ENCODE measurements around the gene ZNF273.
"Not testable (repeated sequence)": the region's sequence is repeated elsewhere in the genome, so short reads cannot be mapped to it uniquely, and the experiment has no call there.

ZNF273 gene

DNA sequence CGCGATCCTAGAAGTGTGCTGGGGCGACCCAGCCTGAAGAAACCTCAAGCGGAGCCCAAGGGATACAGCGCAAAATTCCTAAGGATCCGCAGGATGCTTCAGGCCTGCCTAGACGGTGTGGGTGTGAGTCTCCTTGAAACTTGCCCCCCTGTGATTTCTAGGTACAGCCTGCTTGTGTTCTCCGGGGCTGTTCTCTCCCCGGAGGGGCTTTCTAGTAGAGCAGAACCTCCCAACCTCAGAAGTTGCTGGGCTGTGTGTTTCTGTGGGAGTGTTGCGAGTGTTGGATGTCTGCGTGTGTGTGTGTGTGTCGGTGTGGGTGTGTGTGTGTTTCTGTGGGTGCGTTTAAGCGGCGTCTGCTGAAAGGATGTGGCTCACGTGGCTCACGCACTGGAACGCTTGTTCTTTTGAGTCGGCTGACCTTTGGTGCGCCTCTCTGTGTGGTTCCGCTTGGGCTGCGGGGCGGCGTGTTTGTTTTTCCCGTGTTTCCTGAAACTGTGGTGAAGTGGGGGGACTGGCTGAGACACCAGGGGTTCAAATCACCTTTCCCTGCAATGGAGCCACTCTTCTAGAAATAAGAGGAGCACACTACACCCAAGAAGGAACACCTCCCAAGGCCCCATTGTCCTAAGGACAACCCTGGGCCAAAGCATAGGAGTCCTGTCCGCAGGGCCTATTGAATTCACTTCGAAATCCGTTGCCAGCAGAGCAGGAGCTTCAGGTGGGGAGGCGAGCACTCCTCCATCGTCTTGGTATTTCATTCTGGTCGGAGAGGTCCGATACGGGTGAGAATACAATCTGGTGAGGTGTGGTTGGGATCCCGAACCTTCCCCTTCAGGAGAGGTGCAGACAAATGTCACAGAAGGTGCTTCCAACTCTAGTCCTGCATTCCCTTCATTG, 25.1 kb upstream of the ZNF273 start:
- no peak for FAIRE-seq

DNA sequence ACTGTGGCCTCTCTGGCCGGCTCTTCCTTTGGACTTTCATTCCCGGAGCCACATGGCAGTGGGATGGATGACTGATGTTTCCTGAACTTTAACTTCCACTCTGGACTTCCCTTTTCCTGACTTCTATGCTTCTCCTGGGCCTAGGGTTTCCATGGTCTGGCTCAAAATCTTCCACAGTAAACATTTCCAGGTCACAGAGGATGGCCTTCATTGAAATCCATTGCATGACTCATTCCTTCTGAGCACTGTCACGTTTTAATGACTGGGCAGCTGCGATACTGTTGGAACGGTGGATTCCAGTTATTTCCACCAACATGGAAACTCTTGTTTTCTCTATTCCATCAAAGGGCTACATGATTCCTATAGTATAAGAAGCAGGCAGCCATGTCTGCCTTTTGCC, 24.4 kb upstream of the ZNF273 start:
- FAIRE-seq: no peak

DNA sequence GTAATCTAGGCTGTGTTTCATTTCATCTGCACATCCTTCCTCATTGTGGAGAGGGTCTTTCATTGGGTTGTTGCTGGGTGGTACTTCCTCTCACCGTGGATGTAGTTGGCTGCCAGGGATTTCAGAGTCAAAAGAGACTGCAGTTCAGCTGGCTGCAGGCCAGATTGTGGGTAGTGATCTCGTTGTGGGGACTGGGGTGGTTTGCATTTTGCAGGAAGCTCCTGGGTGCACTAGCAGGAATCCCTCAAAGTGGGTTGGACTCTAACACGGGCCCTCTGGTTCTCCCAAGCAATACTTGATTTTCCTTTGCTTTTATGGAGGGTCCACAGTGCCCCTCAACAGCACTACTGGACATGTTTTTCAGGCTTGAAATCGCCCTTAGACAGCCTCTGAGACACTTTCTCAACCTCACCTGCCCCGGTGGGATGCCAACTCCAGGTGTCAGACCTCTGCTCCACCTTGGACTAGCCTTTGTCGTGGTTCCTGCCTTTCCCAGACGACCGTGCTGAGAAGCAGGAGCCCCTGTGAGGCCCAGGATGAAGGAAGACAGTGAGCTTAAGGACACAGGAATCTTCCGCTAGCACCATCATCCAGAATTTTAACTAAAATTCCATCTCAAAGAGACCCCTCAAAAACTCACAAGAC, 23.9 kb upstream of the ZNF273 start:
- no peak for FAIRE-seq

DNA sequence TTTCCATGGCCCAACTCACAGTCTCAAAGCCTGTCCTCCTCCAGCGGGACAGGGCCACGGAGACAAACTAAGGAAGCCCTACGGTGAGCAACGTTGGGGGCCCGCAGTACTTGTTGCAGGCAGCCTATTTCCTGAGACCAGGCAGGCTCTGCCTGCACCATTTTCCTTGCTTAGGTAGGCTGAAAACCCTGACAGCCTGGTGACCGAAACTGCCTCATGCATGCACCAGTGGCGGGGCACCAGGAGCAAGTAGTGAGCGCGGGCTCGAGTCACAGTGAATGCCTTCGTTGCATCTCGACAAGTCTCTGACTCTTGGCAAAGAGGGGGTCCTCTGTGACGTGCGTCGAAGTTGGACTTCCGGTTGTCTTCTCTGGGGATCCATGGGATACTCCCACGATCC, 23.3 kb upstream of the ZNF273 start:
- FAIRE-seq: no peak

DNA sequence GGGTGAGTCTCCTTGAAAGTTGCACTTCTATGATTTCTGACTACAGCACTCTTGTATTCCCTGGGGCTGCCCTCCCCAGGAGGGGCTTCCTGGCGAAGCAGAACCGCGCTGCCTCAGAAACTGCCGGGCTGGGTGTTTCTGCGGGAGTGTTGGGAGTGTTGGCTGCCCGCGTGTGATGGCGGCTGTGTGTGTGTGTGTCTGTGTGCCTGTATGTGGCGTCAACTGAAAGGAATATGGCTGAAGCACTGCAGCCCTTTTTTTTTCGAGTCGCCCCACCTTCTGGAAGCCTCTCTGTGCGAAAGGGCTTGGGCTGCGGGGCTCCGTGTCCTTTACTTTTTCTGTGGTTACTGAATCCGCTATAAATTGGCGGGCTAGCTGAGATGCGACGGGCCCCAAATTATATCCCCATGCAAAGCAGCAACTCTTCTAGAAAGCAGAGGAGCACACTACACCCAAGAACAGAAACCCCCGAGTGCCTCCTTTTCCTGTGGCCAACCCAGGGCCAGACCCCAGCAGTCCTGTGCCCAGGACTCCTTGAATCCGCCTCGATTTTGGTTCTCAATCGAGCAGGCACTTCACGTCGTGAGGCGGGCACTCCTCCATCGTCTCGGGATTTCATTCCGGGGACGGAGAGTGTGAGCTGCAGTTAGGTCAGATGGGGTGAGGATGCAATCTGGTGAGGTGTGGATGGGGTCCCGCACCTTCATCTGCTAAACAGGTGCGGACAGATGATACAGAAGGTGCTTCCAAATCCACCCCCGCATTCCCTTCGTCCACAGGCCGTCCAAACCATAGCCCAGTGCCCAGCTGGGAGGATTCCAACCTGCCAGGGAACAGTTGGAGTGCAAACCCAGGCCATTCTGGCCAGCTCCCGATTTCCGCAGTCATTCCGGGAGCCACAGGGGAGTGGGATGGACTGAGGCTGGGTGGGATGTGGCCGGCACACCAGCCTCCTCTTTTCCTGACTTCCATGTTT, 22.5 kb upstream of the ZNF273 start:
- FAIRE-seq: no peak

DNA sequence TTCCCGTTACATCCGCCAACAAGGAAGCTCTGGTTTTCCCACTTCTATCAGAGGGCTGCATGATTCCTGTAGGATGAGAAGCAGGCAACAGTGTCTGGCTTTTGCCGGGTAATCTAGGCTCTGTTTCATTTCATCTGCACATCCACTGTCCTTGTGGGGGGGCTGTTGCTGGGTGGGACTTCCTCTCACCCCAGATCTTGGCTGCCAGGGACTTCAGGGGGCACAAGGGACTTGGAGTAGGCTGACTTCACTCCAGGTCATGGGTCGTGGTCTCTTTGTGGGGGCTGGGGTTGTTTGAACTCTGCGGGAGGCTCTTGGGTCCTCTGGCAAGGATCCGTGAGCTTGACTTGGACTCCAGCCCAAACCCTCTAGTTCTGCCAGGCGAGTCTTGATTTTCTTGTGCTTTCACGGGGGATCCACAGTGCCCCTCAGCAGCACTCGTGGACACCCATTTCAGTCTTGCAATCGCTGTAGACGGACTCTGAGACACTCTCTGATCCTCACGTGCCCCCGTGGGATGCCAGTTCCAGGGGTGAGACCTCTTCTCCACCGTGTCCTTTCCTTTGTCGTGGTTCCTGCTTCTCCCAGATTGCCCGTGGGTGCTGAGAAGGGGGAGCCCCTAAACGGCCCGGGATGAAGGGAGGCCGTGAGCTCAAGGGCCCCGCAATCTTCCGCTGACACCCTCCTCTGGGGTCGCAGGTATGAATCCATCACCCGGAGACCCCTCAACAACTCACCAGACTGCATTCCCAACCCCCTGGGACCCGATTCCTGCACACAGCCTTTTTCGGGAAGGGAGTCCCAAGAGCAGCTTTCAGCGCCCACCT, 21.4 kb upstream of the ZNF273 start:
- no peak for FAIRE-seq

DNA sequence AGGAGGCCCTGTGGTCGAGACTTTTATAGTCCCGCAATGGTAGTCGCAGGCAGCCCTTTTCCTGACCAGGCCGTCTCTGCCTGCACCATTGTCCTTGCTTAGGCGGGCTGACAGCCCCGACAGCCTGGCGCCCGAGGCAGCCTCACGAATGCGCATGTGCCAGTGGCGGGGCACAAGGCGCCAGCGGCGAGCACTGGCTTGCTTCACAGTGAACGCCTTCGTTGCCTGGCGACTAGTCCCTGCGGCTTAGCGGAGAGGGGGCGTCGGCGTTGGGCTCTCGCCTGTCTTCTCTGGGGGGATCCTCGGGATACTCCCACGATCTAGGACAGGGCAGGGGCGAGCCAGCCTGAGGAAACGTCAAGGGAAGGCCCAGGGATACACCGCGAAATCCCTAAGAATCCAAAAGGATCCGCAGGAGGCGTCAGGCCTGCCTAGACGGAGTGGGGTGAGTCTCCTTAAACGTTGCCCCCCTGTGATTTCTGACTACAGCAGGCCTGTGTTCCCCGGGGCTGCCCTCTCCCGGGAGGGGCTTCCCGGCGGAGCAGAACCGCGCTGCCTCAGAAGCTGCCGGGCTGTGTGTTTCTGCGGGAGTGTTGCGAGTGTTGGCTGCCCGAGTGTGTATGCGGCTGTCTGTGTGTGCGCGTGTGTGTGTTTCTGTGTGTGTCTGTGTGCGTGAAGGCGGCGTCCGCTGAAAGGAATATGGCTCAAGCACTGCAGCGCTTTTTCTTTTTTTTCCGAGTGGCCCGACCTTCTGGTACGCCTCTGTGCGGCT, 20.5 kb upstream of the ZNF273 start:
- FAIRE-seq: no peak

DNA sequence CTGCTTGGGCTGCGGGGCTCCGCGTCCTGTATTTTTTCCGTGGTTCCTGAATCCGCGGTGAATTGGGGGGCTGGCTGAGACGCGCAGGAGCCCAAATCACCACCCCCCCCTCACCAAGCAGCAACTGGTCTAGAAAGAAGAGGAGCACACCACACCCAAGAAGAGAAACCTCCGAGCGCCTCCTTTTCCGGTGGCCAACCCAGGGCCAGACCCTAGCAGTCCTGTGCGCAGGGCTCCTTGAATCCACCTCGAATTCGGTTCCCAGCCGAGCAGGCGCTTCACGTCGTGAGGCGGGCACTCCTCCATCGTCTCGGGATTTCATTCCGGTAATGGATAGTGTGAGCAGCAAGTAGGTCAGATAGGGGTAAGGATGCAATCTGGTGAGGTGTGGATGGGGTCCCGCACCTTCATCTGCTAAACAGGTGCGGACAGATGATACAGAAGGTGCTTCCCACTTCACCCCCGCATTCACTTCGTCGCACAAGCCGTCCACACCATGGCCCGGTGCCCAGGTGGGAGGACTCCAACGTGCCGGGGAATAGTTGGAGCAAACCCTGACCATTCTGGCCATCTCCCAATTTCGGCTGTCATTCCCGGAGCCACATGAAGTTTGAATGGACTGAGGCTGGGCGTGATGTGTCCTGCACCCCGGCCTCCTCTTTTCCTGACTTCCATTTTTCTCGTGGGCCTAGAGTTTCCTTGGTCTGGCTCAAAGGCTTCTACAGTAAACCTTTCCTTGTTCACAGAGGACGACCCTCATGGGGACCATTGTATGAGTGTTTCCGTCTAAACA, 19.8 kb upstream of the ZNF273 start:
- no peak for FAIRE-seq

DNA sequence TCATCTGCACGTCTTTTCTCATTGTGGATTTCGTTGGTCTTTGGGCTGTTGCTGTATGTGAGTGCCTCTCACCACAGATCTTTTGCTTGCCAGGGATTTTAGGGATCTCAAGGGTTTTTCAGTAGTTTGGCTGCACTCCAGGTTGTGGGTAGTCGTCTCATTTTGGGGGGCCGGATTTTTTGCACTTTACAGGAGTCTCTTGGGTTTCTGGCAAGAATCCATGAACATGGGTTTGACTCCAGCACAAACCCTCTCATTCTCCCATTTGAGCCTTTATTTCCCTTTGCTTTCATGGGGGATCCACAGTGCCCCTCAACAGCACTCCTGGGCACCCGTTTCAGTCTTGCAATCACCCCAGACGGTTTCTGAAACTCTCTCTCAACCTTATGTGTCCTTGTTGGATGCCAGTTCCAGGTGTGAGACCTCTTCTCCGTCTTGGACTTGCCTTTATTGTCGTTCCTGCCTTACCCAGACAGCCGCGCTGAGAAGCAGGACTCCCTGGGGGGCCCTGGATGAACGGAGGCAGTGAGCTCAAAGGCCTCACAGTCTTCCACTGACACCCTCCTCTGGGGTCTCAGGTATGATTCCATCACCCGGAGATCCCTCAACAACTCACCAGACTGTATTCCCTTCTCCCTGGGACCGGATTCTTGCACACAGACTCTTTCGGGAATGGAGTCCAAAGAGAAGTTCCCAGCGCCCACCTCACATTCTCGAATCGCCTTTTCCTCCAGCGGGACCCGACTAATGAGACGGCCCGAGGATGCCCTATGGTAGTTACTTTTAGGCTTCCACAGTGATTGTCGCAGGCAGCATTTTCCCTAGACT, 18.8 kb upstream of the ZNF273 start:
- no peak for FAIRE-seq

DNA sequence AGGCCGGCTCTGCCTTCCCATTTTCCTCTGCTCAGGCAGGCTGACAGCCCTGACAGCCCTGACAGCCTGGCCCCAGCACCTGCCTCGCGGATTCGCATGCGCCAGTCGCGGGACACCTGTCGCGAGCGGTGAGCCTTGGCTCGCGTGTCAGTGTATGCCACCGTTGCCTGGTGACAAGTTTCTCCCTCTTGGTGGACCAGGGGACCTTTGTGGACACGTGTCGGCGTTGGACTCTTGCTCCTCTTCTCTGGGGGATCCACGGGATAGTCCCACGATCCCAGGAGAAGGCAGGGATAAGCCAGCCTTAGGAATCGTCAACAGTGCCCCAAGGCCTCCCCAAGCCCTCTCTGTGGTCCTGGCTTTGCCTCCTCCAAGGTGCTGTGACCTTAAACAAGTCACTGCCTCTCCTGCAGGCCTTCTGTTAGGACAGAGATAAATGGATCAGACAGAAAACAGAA, 18.1 kb upstream of the ZNF273 start:
- FAIRE-seq: no peak

DNA sequence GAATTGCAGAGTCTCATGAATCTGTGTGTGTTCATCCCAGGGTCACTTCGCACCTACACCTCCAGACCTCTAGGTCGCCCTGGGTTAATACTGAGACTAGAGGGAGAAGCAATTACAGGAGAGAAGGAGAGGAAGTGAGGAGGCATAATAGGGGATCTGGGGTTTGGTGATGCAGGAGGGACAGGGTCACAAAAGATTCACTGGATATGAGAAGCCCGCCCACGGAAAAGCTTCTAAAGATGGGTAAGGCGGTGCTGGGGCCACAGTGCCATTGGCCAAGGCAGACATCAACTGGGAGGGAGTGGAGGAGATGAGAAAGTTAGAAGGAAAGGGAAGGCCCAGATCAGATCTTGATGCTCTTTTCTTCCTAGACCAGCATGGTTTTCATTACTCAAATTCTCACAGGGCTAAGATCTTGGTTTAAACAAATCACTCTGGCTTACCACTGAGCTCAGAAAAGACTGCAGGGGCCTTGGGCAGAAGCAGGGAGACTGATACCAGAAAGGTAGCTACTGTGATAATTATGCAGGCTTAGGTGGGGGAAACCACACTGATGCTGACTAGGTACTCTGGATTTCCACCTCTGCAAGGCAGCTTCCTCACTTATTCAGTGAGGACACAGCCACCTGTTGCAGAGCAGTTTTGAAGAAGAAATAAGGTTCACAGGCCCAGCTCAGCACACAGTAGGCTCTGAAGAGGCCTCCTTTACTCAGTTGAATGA, 17.4 kb upstream of the ZNF273 start:
- no peak for FAIRE-seq

DNA sequence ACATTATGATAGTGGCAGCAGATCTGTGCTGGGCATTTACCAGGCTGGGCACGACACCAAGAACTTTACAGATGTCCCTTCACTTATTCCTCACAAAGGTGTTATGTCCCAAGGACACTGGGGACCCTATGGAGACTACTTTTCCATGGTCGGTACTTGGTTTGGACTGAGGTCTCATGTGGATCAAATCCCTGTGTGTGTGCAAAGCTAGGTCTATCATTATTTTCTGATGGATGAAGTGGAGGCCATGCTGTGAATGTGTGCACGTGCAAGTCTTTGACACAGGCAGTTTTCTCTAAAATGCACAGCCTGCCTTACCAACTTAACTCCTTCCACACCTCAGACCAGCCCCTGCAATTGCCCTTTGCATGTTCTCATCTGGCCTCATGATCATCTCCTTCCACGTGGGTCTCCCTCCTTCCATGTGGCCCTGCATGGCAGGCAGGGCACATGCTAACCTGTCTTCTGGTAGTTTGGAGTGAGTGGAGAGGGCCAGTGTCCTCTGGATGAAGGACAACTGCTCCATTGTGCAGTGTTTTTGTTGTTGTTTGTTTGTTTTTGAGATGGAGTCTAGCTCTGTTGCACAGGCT, 16.0 kb upstream of the ZNF273 start:
- FAIRE-seq: no peak

DNA sequence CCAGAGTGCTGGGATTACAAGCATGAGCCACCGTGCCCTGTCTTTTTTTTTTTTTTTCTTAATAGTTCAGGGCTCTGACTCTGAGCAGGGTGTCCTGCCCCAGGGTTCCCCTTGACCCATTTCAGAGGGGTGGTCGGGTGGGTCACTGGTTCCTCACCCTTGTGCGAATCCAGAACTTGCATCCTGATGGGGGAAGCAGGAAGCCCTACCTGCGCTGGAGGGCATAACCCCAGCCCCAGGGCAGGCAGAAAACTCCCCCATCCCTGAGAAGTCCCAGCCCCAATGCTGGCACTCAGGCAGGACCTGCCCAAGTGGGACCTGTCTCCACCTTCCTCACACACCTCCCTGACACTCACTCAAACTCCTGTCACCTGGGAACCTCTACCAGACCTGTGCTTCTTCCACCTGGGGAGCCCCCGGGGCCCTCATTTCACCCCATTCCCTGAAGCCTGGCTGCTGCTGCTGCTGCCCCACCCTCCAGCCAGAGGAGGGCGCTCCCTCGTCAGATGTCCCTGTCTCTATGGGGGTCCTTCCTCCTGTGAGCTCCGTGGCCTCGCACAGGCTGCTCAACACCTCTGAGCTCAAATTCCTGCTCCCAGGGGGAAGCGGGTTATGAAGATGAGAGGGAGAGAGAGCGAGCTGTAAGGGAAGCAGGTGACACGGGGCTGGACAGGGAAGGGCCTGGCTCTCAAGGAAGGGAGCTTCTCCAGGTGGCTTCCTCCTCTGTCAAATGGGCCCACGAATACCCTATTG, 15.1 kb upstream of the ZNF273 start:
- no peak for FAIRE-seq

DNA sequence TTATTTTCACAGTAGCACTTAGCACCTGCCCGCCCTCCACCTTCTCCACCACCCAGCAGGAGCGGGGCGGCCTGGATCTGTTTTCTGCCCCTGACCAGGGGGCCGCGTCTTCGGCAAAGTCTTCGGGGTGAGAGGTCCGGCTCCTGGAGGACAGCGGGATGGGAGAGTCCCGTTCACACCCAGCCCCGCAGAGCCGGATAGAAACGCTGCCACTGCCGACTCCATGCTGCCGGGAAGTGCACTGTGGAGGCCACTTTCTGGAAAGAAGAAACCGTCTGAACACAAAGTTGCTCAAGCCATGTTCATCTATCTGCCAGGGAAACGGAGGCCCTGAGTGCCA, 14.5 kb upstream of the ZNF273 start:
- FAIRE-seq: no peak

DNA sequence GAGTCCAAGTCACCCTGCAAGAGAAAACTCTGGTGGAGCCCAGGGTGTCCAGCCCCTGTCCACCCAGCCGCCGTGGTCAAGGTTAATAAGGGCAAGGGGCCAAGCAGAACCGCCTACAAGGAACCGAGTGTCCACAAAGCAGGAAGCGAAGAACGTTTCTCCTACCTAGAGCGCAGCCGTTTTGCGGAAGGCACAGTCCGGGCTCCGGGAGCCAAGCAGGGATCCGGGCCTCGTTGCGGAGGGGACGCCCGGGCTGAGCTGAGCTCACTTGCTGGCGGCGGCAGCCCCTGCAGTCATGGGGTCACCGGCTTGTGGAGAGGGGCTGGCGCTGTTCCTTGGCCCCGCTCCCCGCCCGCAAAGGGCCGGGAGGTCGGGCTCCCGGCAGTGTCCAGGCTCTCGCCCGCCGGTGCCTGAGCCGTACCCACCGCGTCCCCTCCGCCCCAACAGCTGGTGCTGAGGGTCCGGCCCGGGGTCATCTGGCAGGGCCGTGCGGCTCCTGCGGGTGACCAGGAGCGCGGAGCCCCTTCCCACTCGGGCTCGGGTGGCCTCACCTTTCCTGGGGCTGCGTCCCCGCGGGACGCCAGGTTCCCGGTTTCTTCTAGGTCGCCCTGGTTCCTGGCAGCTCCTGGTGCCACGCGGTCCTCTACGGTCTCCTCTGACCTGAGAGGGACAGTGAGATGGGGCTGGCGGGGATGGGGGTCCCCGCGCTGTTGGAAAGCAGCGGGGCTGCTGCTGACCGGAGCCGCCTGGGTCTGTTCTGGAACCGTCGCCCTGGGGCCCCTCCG, 14.0 kb upstream of the ZNF273 start:
- FAIRE-seq: no peak

DNA sequence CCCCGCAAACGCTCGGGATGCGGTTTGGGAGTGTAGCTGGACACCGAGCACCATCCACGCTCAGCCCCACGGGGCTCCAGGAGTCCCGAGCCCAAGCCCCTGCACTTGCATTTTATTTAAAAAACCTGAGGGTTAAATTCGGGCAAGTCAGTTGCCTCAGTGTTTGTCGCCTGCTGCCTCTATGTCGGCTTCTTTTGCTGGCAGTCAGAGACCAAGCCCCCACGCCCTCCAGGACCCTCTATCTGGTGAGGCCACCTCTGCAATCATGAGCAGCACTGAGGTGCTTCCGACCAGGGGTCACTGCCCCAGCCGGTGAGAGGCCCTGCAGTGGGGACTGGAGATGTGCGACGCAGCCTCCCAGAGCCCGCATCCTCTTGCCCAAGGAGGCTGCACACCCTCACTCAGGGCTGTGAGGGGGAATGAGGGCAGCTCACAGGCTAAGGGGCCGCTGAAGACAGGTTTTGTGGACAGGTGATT, 13.3 kb upstream of the ZNF273 start:
- no peak for FAIRE-seq

DNA sequence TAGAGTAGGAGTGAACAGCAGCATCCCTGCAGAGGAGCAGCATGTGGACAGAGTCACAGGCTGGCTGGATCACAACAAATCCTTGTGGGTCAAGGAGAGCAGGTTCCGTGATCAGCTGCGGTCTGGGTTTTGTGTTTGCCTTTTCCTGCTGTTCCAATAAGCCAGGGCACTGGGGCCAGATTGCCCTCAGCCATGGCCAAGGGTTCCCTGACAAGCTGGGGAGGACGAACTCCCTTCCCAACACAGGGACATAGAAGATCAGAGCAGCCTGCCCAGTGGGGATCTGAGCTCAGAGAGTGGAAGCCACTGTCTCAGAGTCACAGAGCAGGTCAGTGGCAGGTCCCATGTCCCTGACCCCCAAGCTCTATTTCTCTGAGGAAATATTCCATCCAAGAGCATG, 12.8 kb upstream of the ZNF273 start:
- FAIRE-seq: not testable (repeated sequence)

Measured in endometrium (tissue), 2 donors.